Activated naive CD4-positive, alpha-beta T cell treated with anti-CD3 and anti-CD28 coated beads, Interleukin-2, amount 50 U/mL, for 24 hours (primary cell): Measurements from ENCODE around the gene CAPN13.

Experiments
- H3K27ac Mint-ChIP-seq: one replicate; pipeline ENCODE4 v1.8.0; 2021; ENCODE audit warnings: mild to moderate bottlenecking, mixed read lengths
- H3K27me3 Mint-ChIP-seq: one replicate; pipeline ENCODE4 v1.8.0; 2021; ENCODE audit warnings: mixed read lengths
- H3K36me3 Mint-ChIP-seq: one replicate; pipeline ENCODE4 v1.8.0; 2021; ENCODE audit warnings: mixed read lengths
- H3K4me1 Mint-ChIP-seq: one replicate; pipeline ENCODE4 v1.8.0; 2021; ENCODE audit warnings: mixed read lengths
- H3K4me3 Mint-ChIP-seq: one replicate; pipeline ENCODE4 v1.8.0; 2021; ENCODE audit warnings: mild to moderate bottlenecking, mixed read lengths
- H3K9me3 Mint-ChIP-seq: one replicate; pipeline ENCODE4 v1.8.0; 2021; ENCODE audit warnings: mixed read lengths

Gene CAPN13

GRCh38 chr2:30776831-30777635 is 30.2 kb downstream of the CAPN13 start:
- no peak overlapping the region for H3K27ac Mint-ChIP-seq
- H3K36me3 Mint-ChIP-seq: no peaks in the 10 kb centered on the region
- peaks cover 1% of the 10 kb centered on the region for H3K27me3 Mint-ChIP-seq
- peaks cover 5% of the 10 kb centered on the region for H3K4me1 Mint-ChIP-seq
- no peak overlapping the region for H3K4me3 Mint-ChIP-seq
- no peaks in the 10 kb centered on the region for H3K9me3 Mint-ChIP-seq

- no peaks in the 10 kb centered on the region for H3K9me3 Mint-ChIP-seq
- H3K4me3 Mint-ChIP-seq: no peak overlapping the region
- peaks cover 5% of the 10 kb centered on the region for H3K4me1 Mint-ChIP-seq
- H3K36me3 Mint-ChIP-seq: no peaks in the 10 kb centered on the region
- no peak overlapping the region for H3K27ac Mint-ChIP-seq
- H3K27me3 Mint-ChIP-seq: peaks cover 1% of the 10 kb centered on the region
These were observed 31.4 kb downstream of the CAPN13 start for GRCh38 chr2:30775833-30776232.

GRCh38 chr2:30772021-30772705 is 35.1 kb downstream of the CAPN13 start:
- Mint-ChIP-seq H3K27ac (no peak overlapping the region), H3K9me3 (no peaks in the 10 kb centered on the region), H3K27me3 (peaks cover 4% of the 10 kb centered on the region), H3K36me3 (no peaks in the 10 kb centered on the region), H3K4me3 (no peak overlapping the region), H3K4me1 (peaks cover 5% of the 10 kb centered on the region)

GRCh38 chr2:30770816-30771576 is 36.2 kb downstream of the CAPN13 start:
- Mint-ChIP-seq H3K9me3 (no peaks in the 10 kb centered on the region), H3K4me3 (no peak overlapping the region), H3K27me3 (peaks cover 4% of the 10 kb centered on the region), H3K27ac (no peak overlapping the region), H3K4me1 (peaks cover 5% of the 10 kb centered on the region), H3K36me3 (no peaks in the 10 kb centered on the region)

GRCh38 chr2:30769891-30770462 is 37.3 kb downstream of the CAPN13 start:
- Mint-ChIP-seq H3K36me3 (no peaks in the 10 kb centered on the region), H3K4me1 (no peaks in the 10 kb centered on the region), H3K27ac (no peak overlapping the region), H3K9me3 (no peaks in the 10 kb centered on the region), H3K4me3 (no peak overlapping the region), H3K27me3 (peaks cover 4% of the 10 kb centered on the region)

- no peaks in the 10 kb centered on the region for H3K4me1 Mint-ChIP-seq
- no peaks in the 10 kb centered on the region for H3K9me3 Mint-ChIP-seq
- H3K27ac Mint-ChIP-seq: no peak overlapping the region
- H3K27me3 Mint-ChIP-seq: peaks cover 4% of the 10 kb centered on the region
- no peaks in the 10 kb centered on the region for H3K36me3 Mint-ChIP-seq
- no peak overlapping the region for H3K4me3 Mint-ChIP-seq
These were observed 37.8 kb downstream of the CAPN13 start for GRCh38 chr2:30769481-30769780.

GRCh38 chr2:30768708-30769480 is 38.4 kb downstream of the CAPN13 start:
- Mint-ChIP-seq H3K36me3 (no peaks in the 10 kb centered on the region), H3K9me3 (no peaks in the 10 kb centered on the region), H3K27me3 (peaks cover 4% of the 10 kb centered on the region)

GRCh38 chr2:30768036-30768686 is 39.1 kb downstream of the CAPN13 start:
- Mint-ChIP-seq H3K27ac (no peak overlapping the region), H3K4me1 (no peaks in the 10 kb centered on the region), H3K9me3 (no peaks in the 10 kb centered on the region), H3K36me3 (no peaks in the 10 kb centered on the region), H3K4me3 (no peak overlapping the region), H3K27me3 (peaks cover 4% of the 10 kb centered on the region)

More at GRCh38 chr2:30768708-30769480, 38.4 kb downstream of the CAPN13 start:
- no peak overlapping the region for H3K4me3 Mint-ChIP-seq
- no peak overlapping the region for H3K27ac Mint-ChIP-seq
- H3K4me1 Mint-ChIP-seq: no peaks in the 10 kb centered on the region

- no peaks in the 10 kb centered on the region for H3K4me1 Mint-ChIP-seq
- no peak overlapping the region for H3K27ac Mint-ChIP-seq
- no peaks in the 10 kb centered on the region for H3K36me3 Mint-ChIP-seq
- peaks cover 4% of the 10 kb centered on the region for H3K27me3 Mint-ChIP-seq
- no peaks in the 10 kb centered on the region for H3K9me3 Mint-ChIP-seq
- no peak overlapping the region for H3K4me3 Mint-ChIP-seq
These were observed 40.6 kb downstream of the CAPN13 start for GRCh38 chr2:30766666-30767065.

- Mint-ChIP-seq H3K9me3 (no peaks in the 10 kb centered on the region), H3K27me3 (peaks cover 4% of the 10 kb centered on the region), H3K4me3 (no peak overlapping the region), H3K27ac (no peak overlapping the region), H3K4me1 (no peaks in the 10 kb centered on the region), H3K36me3 (no peaks in the 10 kb centered on the region)
These were observed 41.3 kb downstream of the CAPN13 start for GRCh38 chr2:30765876-30766470.

- H3K4me3 Mint-ChIP-seq: no peak overlapping the region
- no peaks in the 10 kb centered on the region for H3K4me1 Mint-ChIP-seq
- no peaks in the 10 kb centered on the region for H3K27me3 Mint-ChIP-seq
- no peaks in the 10 kb centered on the region for H3K9me3 Mint-ChIP-seq
- H3K36me3 Mint-ChIP-seq: no peaks in the 10 kb centered on the region
- no peak overlapping the region for H3K27ac Mint-ChIP-seq
These were observed 42.1 kb downstream of the CAPN13 start for GRCh38 chr2:30765191-30765590.

GRCh38 chr2:30764021-30764800 is 43.0 kb downstream of the CAPN13 start:
- Mint-ChIP-seq H3K27ac (no peak overlapping the region), H3K4me3 (no peak overlapping the region), H3K4me1 (no peaks in the 10 kb centered on the region), H3K9me3 (no peaks in the 10 kb centered on the region), H3K27me3 (no peaks in the 10 kb centered on the region), H3K36me3 (no peaks in the 10 kb centered on the region)

GRCh38 chr2:30763151-30763660 is 44.0 kb downstream of the CAPN13 start:
- Mint-ChIP-seq H3K4me1 (no peaks in the 10 kb centered on the region), H3K9me3 (no peaks in the 10 kb centered on the region), H3K36me3 (no peaks in the 10 kb centered on the region), H3K4me3 (no peak overlapping the region), H3K27me3 (no peaks in the 10 kb centered on the region), H3K27ac (no peak overlapping the region)

- Mint-ChIP-seq H3K9me3 (no peaks in the 10 kb centered on the region), H3K36me3 (no peaks in the 10 kb centered on the region), H3K27ac (no peak overlapping the region), H3K4me1 (no peaks in the 10 kb centered on the region), H3K4me3 (no peak overlapping the region), H3K27me3 (peaks cover 4% of the 10 kb centered on the region)
These were observed 46.0 kb downstream of the CAPN13 start for GRCh38 chr2:30761226-30761625.
